ENCODE measurements around the gene AJAP1. TPM values are rescaled to one million over a fixed set of nuclear protein-coding genes. Genes with fewer than 3 reads are reported as not detected.

Gene AJAP1
- total RNA-seq, 1 donor from 2014 or later, result 0.26 TPM

DNA sequence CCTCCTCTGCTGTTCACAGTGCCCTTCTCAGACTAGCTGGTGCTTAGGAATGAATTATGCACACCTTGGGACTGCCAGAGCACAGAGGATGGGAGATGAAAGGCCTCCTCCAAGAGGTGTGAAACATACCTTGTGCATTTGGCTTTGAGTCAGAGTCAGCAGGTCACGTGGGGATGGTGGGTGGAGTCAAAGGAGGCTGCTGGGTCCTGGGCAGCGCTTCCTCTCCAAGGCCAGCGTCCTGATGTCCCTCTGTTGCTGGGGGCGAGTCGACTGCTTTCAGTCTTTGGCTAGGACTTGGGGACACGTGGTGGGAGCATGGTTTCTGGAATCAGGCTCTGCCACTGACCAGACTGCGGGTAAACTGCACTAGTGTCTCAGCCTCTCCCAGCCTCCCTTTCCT is 91.2 kb downstream of the AJAP1 start:
- no peaks in the 10 kb centered on the region for H3K36me3 ChIP-seq (ENCODE audit: control insufficient read depth, insufficient read depth, low read length)
- TF ChIP-seq, protein P1, sequence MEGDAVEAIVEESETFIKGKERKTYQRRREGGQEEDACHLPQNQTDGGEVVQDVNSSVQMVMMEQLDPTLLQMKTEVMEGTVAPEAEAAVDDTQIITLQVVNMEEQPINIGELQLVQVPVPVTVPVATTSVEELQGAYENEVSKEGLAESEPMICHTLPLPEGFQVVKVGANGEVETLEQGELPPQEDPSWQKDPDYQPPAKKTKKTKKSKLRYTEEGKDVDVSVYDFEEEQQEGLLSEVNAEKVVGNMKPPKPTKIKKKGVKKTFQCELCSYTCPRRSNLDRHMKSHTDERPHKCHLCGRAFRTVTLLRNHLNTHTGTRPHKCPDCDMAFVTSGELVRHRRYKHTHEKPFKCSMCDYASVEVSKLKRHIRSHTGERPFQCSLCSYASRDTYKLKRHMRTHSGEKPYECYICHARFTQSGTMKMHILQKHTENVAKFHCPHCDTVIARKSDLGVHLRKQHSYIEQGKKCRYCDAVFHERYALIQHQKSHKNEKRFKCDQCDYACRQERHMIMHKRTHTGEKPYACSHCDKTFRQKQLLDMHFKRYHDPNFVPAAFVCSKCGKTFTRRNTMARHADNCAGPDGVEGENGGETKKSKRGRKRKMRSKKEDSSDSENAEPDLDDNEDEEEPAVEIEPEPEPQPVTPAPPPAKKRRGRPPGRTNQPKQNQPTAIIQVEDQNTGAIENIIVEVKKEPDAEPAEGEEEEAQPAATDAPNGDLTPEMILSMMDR (IDR thresholded peaks at IDR 0.05; ENCODE audit: insufficient read depth, low read length, severe bottlenecking), result no peak
- no peak overlapping the region for H3K4me3 ChIP-seq (ENCODE audit: low read depth, low read length)
- no peak for FAIRE-seq
- no peaks in the 10 kb centered on the region for H3K27me3 ChIP-seq (ENCODE audit: control insufficient read depth, insufficient read depth, low read length)
- DNase-seq (ENCODE audit: low read depth), result no peak

DNA sequence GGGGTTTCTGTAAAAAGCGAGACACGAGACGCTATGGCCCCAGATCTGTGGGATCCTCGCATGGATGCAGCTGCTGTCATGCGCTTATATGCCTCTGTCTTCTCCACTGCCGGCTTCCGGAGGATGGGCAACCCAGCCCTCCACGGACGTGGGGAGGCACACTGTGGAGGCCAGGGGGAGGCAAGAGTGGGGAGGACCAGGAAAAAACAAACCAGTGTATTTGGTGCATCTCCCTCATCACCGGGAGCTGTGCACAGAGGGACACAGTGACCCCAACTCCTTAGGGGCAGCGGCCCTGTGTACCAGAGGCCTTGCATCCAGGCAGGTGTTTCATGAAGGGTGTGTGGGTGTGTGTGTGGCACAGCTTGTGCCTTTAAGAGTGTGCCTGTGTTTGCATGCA is 95.0 kb downstream of the AJAP1 start:
- no peaks in the 10 kb centered on the region for H3K36me3 ChIP-seq (ENCODE audit: control insufficient read depth, insufficient read depth, low read length)
- no peak for FAIRE-seq
- no peak for DNase-seq (ENCODE audit: low read depth)
- TF ChIP-seq, protein P1 (IDR thresholded peaks at IDR 0.05; ENCODE audit: insufficient read depth, low read length, severe bottlenecking), result no peak
- H3K27me3 ChIP-seq (ENCODE audit: control insufficient read depth, insufficient read depth, low read length), result no peaks in the 10 kb centered on the region
- H3K4me3 ChIP-seq (ENCODE audit: low read depth, low read length), result no peak overlapping the region

DNA sequence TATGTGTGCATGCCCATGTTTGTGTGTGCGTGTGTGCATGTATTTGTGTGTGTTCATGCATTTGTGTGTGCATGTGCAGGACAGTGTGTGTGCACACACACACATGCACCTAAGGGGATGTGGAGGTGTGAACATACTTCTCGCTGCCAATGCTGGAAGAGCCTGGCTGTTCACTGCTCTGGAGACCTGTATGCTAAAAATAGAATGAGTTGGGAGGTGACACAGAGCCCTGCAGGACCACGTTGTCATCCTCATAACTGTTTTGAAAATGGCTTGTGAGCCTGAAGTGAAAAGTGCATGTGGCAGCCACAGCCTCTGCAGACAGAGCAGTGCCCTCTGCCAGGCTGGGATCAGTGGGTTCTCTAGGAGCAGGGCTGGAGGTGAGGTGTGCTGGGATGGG is 95.8 kb downstream of the AJAP1 start:
- Histone ChIP-seq H3K4me3 (ENCODE audit: low read depth, low read length) (no peak overlapping the region), H3K36me3 (ENCODE audit: control insufficient read depth, insufficient read depth, low read length) (no peaks in the 10 kb centered on the region), H3K27me3 (ENCODE audit: control insufficient read depth, insufficient read depth, low read length) (no peaks in the 10 kb centered on the region)
- DNase-seq (ENCODE audit: low read depth), result no peak
- no peak for FAIRE-seq
- TF ChIP-seq, protein P1 (IDR thresholded peaks at IDR 0.05; ENCODE audit: insufficient read depth, low read length, severe bottlenecking), result no peak

DNA sequence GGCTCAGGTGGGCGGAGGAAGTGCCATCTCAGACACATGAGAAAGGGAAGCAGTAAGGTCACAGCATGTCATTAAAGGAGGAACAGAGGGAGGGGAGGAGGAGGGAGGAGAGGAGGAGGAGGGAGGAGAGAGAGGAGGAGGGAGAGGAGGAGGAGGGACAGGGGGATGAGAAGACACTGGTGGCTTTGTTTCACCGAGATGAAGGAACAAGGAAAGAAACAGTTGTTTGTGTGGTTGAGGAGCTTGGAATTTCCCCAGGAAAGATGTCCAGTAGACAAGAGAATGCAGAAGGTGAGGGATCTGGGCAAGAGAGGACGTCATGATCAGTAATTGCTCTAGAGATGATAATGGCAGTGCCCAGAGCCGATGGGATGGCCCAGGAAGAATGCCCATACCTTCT is 97.7 kb downstream of the AJAP1 start:
- FAIRE-seq, result no peak

DNA sequence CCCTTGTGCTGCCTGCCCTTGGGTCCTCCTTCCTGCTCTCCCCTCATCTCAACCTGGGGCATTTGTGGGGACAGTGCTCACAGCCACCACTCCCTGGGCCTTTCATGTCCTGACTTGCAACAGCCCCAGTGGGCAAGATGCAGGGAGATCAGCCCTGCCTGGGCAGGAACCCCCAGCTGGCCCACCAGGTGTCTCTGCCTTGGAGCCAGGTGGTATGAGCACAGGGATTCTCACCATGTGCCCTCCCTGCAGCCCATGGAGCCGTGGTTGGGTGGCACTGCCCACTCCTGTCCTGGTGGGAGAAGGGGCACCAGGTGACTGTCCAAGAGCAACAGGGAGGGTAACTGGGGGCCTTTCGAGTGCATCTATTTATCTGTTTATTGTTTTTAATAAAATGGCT is 100.4 kb downstream of the AJAP1 start:
- no peak overlapping the region for H3K4me3 ChIP-seq (ENCODE audit: low read depth, low read length)
- no peaks in the 10 kb centered on the region for H3K27me3 ChIP-seq (ENCODE audit: control insufficient read depth, insufficient read depth, low read length)
- FAIRE-seq, result no peak
- no peaks in the 10 kb centered on the region for H3K36me3 ChIP-seq (ENCODE audit: control insufficient read depth, insufficient read depth, low read length)
- no peak for DNase-seq (ENCODE audit: low read depth)
- TF ChIP-seq, protein P1 (IDR thresholded peaks at IDR 0.05; ENCODE audit: insufficient read depth, low read length, severe bottlenecking), result no peak

More for the DNA sequence above, 97.7 kb downstream of the AJAP1 start:
- no peaks in the 10 kb centered on the region for H3K36me3 ChIP-seq (ENCODE audit: control insufficient read depth, insufficient read depth, low read length)
- H3K4me3 ChIP-seq (ENCODE audit: low read depth, low read length), result no peak overlapping the region
- TF ChIP-seq, protein P1 (IDR thresholded peaks at IDR 0.05; ENCODE audit: insufficient read depth, low read length, severe bottlenecking), result no peak
- H3K27me3 ChIP-seq (ENCODE audit: control insufficient read depth, insufficient read depth, low read length), result no peaks in the 10 kb centered on the region
- DNase-seq (ENCODE audit: low read depth), result no peak

DNA sequence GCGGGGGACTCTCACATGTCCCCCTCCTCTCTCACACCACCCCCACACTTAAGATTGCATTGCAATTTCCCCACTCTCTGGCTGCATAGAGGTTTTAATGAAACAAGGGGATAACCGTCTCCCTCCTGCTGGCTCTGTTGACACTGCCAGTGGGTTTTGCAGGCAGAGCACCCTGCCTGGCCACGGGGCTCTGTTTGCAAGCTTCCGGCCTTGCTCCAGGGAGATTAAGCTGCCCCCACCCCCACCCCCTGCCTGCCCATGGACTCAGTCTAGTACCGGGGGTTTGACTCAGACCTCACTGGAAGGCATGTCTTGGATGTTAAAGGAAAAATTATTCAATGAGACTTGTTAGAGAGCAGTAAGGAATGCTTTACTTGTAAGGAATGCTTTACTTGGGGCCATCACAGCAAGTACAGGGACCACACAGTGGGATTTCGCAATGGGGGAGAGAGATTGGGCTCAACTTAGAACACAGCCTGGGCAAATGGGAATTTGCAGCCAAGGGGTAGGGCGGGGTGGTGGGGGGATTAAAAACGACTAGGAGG is 101.0 kb downstream of the AJAP1 start:
- no peaks in the 10 kb centered on the region for H3K27me3 ChIP-seq (ENCODE audit: control insufficient read depth, insufficient read depth, low read length)

More for the DNA sequence above, 101.0 kb downstream of the AJAP1 start:
- Histone ChIP-seq H3K4me3 (ENCODE audit: low read depth, low read length) (no peak overlapping the region), H3K36me3 (ENCODE audit: control insufficient read depth, insufficient read depth, low read length) (no peaks in the 10 kb centered on the region)
- FAIRE-seq (no peak), DNase-seq (ENCODE audit: low read depth) (no peak)
- TF ChIP-seq, protein P1 (IDR thresholded peaks at IDR 0.05; ENCODE audit: insufficient read depth, low read length, severe bottlenecking), result no peak
